G401 (cell line): Measurements from ENCODE around the gene EYA3. TPM values are rescaled to one million over a fixed set of nuclear protein-coding genes. Genes with fewer than 3 reads are reported as not detected.

Experiments
- DNase-seq: peaks from one replicate; pipeline ENCODE4 v3.0.0-alpha.2; 2015; ENCODE audit warnings: low spot score
- in situ Hi-C: cut with HindIII; loops from 2 replicates; pipeline ENCODE4 v1.10.0; 2016; ENCODE audit warnings: low sequenced_read_pairs, mixed read lengths
- total RNA-seq: library from RNA; depleted of rRNA; stranded (reverse); fragments of >200 nt; shearing (Covaris generic); gene quantifications from 2 replicates; pipeline ENCODE4 v1.2.3, GENCODE V29; 2014; rRNA removed

EYA3 gene, protein sequence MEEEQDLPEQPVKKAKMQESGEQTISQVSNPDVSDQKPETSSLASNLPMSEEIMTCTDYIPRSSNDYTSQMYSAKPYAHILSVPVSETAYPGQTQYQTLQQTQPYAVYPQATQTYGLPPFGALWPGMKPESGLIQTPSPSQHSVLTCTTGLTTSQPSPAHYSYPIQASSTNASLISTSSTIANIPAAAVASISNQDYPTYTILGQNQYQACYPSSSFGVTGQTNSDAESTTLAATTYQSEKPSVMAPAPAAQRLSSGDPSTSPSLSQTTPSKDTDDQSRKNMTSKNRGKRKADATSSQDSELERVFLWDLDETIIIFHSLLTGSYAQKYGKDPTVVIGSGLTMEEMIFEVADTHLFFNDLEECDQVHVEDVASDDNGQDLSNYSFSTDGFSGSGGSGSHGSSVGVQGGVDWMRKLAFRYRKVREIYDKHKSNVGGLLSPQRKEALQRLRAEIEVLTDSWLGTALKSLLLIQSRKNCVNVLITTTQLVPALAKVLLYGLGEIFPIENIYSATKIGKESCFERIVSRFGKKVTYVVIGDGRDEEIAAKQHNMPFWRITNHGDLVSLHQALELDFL
- total RNA-seq = 11.3 and 15.0 TPM in 2 replicates

DNA sequence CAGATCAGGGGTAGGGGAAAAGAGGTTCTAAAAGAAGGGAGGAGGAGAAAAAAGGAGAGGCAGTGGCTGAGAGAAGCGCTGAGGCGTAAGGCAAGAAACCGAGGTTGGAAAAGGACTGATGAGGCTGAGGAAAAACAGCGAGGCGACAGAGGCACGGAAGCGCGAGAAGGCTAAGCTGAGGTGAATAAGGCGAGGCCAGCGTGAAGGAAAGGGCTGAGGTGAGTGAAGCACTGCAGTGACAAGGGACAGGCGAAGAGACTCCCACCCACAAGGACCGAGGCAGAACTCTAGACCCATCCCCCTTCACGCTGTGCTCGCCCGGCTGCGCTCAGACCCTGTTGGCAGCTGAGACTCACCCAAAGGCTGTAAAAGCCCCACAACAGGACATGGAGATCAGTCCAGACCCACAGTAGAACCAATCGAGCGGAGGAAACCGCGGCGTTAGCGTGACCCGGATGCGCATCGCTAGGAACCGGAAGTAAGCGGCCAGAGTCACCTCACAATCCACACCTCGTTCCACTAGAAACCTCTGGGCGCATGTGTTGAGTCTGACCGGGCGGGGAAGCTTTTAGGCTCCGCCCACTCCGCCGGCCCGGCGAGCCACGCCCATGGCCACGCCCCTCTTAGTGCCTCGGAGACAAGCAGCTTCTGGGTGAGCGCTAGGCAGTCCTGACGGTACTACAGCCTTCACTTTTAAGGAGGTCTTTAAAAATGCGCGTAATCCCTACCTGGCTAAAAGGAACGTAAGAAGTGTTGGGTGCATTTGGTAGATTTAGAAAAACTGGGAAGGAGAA, at the start of gene EYA3:
Gene EYA3 (minus strand): TSS at position 443 of the 794 bp plus-strand sequence. CDS start 30,584 bp downstream, outside the sequence.
- in situ Hi-C loops = no loop called here
- DNase-seq = peak; percentile 97

DNA sequence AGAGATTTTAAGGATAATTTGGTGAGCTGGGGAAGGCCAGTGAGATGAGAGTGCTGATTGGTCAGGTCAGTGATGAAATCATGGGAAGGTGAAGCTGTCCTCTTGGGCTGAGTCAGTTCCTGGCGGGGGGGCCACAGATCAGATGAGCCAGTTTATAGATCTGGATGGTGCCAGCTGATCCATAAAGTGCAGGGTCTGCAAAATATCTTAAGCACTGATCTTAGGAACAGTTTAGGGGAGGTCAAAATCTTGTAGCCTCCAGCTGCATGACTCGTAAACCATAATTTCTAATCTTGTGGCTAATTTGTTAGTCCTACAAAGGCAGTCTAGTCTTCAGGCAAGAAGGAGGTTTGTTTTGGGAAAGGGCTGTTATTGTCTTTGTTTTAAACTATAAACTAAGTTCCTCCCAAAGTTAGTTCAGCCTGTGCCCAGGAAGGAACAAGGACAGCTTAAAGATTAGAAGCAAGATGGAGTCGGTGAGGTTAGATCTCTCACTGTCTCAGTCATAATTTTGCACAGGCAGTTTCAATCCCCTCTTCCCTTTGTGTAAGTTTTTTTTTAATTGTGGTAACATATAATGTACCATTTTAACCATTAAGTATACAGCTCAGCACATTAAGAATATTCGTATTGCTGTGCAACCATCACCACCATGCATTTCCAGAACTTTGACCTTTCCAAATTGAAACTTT, 48.7 kb upstream of the EYA3 start:
- in situ Hi-C loops = no loop called here
- no peak for DNase-seq

DNA sequence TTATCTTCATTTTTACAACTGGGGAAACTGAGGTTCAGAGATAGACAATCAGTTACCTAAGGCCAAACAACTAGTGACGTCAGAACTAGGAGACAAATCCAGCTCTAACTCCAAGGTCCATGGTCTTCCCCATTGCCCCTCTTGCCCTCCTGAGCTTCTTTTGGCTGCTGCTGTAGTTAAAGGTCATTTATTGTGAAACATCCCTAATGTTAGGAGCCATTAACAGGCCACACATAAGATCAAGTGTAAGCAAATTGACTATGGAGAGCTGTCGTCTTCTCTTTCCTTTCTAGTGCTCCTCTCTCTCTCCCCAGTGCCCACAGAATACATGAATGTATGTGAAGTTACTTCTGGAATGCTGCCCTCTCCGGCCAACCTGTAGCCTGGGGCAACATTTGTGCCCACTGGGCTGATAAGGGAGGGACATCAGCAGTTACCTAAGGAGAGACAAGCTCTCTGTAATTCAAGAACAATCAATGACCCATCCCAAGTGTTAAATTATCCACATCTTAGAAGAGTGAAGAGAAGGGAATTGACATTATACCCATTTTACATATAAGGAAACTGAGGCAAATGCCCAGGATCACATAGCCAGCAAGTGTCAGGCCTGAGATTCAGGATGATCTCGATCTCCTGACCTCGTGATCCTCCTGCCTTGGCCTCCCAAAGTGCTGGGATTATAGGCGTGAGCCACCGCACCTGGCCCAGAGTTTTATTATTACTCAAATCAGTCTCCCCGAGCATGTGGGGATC, 47.9 kb upstream of the EYA3 start:
- no peak for DNase-seq
- in situ Hi-C loops = no loop called here

DNA sequence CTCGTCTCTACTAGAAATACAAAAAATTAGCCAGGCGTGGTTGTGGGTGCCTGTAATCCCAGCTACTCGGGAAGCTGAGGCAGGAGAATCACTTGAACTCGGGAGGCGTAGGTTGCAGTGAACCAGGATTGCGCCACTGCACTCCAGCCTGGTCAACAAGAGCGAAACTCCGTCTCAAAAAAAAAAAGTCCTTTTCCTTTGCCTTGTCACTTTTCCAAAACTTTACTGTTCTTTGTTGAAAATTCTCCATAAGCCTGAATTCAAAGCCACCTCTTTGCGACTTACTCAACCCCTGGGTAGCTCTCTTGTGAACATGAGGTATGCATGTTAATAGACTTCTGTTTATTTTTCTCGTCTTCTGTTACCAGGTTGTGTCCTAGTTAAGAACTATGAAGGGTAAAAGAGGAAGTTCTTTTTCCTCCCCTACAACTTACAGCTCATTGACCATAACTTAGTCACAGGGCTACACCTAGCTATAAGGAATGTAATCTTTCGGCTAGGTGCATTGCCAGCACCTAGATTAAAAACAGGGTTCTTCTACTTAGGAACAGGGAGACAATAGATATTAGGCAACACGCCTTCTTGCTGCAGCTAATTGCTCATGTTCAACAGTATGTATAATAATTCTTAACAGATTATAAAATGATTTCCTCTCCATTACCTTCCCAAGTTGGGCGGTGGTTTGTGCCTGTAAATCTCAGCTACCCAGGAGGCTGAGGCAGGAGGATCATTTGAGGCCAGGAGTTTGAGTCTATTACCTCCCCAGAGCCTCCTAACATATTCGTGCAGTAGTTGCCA, 47.2 kb upstream of the EYA3 start:
- in situ Hi-C loops = no loop called here
- no peak for DNase-seq

DNA sequence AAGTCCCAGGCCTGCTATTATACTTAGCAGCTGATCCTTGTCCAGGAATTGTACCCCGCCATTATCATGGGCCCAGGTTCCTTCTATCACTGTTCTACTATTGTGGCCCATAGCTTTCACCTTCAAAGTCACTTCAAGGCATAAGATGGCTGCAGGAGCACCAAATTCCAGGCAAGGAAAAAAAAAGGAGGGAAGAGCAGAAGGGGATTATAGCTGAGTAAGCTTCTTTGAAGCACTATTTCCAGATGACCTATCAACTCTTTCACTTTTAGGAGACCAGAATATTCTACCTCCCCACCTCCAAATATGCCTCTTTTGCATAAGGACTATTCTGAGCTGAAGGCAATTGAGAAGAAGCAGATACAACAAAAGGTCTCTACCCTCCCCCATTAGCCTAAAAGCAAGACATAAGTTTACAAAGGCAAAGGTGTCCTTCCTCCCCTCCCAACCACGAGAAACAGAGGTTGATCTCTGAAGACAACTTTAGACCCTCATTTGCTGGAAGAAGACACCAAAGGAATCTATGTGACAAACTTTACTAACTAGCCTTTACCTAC, 46.3 kb upstream of the EYA3 start:
- in situ Hi-C loops = no loop called here
- DNase-seq = no peak

DNA sequence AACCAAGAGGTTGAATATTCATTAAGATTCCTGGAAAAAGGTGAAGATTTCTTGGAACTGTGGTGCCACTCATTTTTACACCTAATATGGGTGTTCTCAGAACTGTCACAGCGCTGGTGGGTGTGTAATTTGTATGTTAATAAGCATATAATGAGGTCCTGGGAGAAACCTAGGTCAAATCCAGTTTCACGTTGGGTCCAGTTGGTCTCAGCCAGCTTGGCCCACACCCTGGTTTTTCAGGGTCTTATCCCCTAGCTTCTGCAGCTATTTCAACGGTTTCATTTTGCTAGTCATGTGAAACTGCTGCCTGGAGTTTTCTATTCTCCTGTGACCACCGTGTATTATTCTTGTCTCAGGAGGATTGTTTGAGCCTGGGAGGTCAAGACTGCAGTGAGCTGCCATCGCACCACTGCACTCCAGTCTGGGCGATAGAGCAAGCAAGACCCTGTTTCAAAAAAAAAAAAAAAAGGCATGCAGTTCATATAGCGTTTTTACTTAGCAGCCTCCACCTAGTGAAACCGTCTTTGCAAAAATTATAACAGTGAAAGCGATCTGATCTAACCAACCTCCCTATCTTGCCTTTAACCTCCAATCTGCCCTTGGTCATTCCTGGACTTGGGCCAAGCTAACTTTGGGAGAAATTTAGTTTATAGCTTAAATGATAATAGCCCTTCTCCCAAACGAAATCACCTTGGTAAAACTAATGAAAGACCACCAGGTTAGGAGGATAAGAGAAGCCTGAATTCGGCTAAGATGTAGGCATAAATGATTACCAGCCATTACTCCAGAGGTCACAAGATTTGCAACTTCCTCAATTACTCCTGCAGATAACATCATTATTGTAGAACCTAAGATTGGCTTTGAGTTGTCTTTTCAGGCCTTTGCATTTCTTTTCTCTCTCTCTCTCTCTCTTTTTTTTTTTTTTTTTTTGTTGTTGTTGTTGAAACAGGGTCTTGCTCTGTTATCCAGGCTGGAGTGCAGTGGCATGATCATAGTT, 44.1 kb upstream of the EYA3 start:
- in situ Hi-C loops = no loop called here
- DNase-seq = no peak

DNA sequence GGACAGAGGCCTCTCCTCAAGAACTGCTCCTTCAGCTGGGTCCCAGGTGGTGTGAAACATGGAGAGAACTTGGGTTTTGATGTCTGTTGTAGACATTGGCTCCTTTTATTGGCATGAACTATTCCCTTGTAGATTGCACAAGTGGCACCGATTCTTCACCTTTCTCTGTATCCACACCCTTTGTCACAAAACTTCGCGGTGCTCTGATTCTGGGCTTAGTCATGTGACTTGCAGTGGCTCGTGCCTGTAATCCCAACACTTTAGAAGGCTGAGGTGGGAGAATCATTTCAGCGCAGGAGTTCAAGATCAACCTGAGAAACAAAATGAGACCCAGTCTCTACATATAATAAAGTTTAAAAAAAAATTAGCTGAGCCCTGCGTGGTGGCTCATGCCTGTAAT, 42.5 kb upstream of the EYA3 start:
- DNase-seq = no peak
- in situ Hi-C loops = no loop called here

DNA sequence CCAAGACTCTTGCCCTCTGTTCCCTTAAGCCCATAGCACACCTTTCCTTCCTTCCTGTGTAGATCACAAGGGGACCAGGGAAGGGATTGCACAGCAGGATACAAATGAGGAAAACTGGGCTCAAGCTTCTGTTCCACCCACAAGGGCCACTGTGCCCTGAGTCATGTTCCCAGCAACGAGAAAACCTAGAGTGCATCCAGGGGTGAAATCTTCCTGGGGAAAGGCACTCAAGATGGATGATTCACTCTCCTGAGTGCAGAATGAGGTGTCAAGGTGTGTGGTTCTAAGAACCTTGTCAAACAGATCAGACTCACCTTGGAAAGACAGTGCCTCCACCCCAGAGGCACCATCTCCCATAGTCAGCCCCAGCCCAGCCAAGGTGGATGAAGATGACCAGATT, 40.7 kb upstream of the EYA3 start:
- DNase-seq = no peak
- in situ Hi-C loops = no loop called here

DNA sequence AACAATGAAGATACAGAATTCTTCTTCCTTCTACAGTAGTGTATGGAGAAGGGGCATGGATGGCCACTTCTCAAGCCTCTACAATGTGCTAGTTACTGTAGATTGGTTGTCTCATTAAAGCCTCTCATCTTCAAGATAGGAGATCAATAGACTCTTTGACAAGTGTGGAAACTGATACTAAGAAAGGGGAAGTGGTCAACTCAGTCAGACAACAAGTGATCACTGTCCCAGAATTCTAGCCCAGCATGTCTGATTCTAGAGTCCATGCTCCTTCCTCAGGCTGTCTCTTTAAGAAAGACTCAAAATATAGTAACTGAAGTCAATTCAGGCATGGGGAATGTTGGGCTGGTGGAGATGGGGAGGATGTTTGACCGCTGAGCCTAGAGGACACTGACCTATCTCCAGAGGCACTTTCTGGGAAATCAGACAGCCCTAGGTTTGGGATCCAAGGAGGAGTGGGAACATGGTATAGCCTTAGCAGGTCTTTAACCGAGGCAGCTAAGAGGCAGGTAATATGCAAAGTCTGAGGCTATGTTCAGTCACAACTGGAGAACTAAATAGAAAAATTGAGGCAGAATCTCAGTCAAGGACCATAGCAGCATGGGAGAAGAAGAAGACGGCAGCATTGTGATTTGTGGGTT, 39.3 kb upstream of the EYA3 start:
- DNase-seq = no peak
- in situ Hi-C loops = no loop called here

DNA sequence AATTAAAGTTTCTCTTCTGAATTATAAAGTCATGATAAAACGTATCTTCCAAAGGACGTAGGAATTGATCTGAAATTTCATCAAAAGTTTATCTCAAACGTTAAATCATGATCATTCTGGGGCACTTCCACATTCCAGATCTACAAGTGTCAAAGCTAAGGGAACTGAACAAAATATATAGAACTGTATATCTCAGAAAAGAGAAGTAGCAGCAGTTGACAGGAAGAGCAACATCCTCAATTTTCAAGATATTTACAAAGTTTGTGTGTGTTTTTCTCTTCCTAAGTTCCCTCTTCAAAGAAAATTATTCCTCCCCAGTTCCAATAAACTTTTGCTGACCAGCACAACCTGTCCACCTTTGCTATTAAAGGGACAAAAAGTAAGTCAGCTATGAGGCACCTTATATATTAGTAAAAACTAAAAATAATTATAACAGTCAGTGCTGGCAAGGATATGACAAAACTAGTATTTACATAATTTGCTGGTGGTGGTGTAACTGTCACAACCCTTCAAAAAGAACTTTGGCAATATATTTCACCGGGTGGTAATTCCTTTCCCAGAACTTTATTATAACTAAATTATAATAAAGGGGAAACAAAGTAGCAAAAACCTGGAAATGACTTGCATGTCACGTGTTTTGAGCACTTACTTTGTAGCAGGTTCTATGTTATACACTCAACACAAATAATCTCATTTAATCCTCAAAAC, 38.5 kb upstream of the EYA3 start:
- in situ Hi-C loops = no loop called here

DNA sequence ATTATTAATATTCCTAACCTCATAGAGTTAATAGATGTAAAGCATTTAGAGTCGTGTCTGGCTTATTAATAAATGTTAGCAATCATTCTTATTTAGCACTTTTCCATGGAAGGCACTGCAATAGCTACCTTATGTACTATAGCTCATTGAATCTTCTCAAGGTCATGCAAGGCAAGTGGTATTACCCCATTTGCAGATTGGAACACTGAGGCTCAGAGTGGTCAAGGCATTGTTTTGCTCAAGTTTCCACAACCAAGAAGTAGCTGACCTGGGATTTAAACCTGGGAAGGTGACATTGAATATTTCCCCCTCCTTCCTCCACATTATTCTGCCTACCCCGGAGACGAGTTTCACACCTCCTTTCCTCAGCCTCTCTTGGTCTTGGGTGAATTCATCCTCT, 37.8 kb upstream of the EYA3 start:
- no peak for DNase-seq
- in situ Hi-C loops = no loop called here

More for the DNA sequence above, 38.5 kb upstream of the EYA3 start:
- no peak for DNase-seq

DNA sequence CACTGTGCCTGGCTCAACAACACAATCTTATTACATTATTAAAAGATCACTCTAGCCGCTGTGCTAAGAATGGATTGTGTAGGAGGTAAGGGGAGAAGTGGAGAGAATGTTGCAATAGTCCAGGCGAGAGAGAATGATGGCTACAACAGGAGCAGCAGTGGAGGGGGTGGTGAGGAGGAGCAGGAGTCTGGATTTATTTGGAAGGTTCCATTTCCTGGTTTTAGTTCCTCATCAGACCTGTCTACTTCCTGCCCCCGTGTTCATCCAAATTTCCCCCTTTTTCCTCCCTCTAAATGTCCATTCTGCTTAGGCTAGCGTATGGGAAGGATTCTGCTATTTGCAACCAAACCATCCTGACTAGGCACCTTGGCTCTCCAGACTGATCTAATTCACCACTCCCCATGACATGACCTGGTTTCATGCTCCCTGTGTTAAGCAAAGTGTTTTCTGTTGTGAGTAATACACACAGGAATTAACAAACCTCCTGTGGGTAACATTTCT, 35.1 kb upstream of the EYA3 start:
- in situ Hi-C loops = no loop called here
- DNase-seq = no peak

DNA sequence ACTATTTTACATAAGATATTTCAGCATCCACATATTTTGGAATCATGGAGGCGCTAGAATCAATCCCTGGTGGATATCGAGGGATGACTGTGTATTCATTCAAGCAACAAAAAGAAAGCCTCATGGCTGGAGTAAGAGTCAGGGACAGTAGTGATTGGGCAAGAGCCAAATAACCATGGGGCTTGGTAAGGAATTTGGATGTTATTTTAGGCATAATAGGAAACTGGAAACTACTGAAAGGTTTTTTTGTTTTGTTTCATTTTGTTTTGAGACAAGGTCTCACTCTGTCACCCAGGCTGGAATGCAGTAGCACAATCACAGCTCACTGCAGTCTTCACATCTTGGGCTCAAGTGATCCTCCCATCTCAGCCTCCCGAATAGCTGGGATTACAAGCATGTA, 33.8 kb upstream of the EYA3 start:
- in situ Hi-C loops = no loop called here
- no peak for DNase-seq

DNA sequence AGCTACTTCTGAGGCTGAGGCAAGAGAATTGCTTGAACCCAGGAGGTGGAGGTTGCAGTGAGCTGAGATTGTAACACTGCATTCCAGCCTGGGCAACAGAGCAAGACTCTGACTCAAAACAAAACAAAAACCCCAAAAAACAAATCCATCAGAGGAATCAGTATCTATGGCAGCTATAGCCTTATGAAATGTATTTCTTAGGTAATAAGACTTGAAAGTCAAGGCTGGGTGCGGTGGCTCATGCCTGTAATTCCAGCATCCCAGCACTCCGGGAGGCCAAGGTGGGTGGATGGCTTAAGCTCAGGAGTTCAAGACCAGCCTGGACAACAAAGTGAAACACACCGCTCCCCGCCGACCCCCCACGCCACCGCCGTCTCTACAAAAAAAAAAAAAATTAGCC, 31.1 kb upstream of the EYA3 start:
- no peak for DNase-seq

DNA sequence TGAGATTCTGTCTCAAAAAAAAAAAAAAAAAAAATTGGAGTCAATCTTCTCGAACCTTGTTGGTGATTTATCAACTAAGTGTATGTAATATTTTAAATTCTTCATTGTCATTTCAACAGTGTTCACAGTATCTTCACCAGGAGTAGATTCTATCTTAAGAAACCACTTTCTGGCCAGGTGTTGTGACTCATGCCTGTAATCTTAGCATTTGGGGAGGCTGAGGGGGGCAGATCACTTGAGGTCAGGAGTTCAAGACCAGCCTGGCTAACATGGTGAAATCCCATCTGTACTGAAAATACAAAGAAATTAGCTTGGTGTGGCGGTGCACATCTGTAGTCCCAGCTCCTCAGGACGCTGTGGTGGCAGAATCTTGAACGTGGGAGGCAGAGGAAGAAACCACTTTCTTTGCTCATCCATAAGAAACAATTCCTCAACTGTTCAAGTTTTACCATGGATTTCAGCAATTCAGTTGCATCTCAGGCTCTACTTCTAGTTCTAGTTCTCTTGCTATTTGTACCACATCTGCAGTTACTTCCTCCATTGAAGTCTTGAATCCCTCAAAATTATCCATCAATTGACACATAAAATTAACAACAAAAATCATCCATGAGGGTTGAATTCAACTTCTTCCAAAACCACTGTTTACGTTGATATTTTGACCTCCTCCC, 30.4 kb upstream of the EYA3 start:
- no peak for DNase-seq
- in situ Hi-C loops = no loop called here

More for the DNA sequence above, 31.1 kb upstream of the EYA3 start:
- in situ Hi-C loops = no loop called here
